ENCODE data around the gene MROH7. TPM values are rescaled to one million over a fixed set of nuclear protein-coding genes. Genes with fewer than 3 reads are reported as not detected.

Gene MROH7
- total RNA-seq, 4 donors from 2014 or later: 0.42 to 1.3 (median 0.89) TPM

- H3K4me3 ChIP-seq: no peak overlapping the region
- H3K4me1 ChIP-seq: no peaks in the 10 kb centered on the region
- no peak overlapping the region for H3K27ac ChIP-seq
- ATAC-seq (no peak), DNase-seq (no peak)
- in situ Hi-C loops (cut with MboI; ENCODE audit: low sequenced_read_pairs in 4 of 4): no loop called here
- H3K36me3 ChIP-seq: peaks cover 7 to 98% of the 10 kb centered on the region in 2 donors
- no peaks in the 10 kb centered on the region for H3K9me3 ChIP-seq
- H3K27me3 ChIP-seq: no peaks in the 10 kb centered on the region
- no peak for TF ChIP-seq POLR2A (IDR thresholded peaks at IDR 0.05)
- no peak for TF ChIP-seq CTCF (IDR thresholded peaks at IDR 0.05 in 4 of 5, conservative IDR thresholded peaks at IDR 0.05 in 1 of 5)
- intact Hi-C loops (cut with DNase I; ENCODE audit: low total_unique reads): no loop called here
Observed at GRCh38 chr1:54724771-54725170, 83.2 kb downstream of the MROH7 start.

GRCh38 chr1:54728027-54728426, 86.4 kb downstream of the MROH7 start:
- Histone ChIP-seq H3K4me1 (no peaks in the 10 kb centered on the region), H3K27ac (no peak overlapping the region), H3K36me3 (peaks cover 5 to 98% of the 10 kb centered on the region in 2 donors), H3K9me3 (no peaks in the 10 kb centered on the region), H3K4me3 (no peak overlapping the region), H3K27me3 (no peaks in the 10 kb centered on the region)
- in situ Hi-C loops (cut with MboI; ENCODE audit: low sequenced_read_pairs in 4 of 4): no loop called here
- intact Hi-C loops (cut with DNase I; ENCODE audit: low total_unique reads): no loop called here
- ATAC-seq (no peak), DNase-seq (no peak)
- TF ChIP-seq POLR2A (IDR thresholded peaks at IDR 0.05) (no peak), CTCF (IDR thresholded peaks at IDR 0.05 in 4 of 5, conservative IDR thresholded peaks at IDR 0.05 in 1 of 5) (no peak)

- H3K36me3 ChIP-seq: peaks cover 0 to 92% of the 10 kb centered on the region in 2 donors
Observed at GRCh38 chr1:54736685-54737084, 95.1 kb downstream of the MROH7 start.

GRCh38 chr1:54738244-54738643, 96.7 kb downstream of the MROH7 start:
- Histone ChIP-seq H3K9me3 (no peaks in the 10 kb centered on the region), H3K27ac (no peak overlapping the region), H3K4me1 (no peaks in the 10 kb centered on the region), H3K4me3 (no peak overlapping the region), H3K36me3 (peaks cover 0 to 92% of the 10 kb centered on the region in 2 donors), H3K27me3 (no peaks in the 10 kb centered on the region)
- DNase-seq (no peak), ATAC-seq (no peak)
- TF ChIP-seq CTCF (IDR thresholded peaks at IDR 0.05 in 4 of 5, conservative IDR thresholded peaks at IDR 0.05 in 1 of 5): no peak
- no peak for TF ChIP-seq POLR2A (IDR thresholded peaks at IDR 0.05)
- in situ Hi-C loops (cut with MboI; ENCODE audit: low sequenced_read_pairs in 4 of 4): no loop called here
- intact Hi-C loops (cut with DNase I; ENCODE audit: low total_unique reads): no loop called here

More at GRCh38 chr1:54736685-54737084, 95.1 kb downstream of the MROH7 start:
- TF ChIP-seq POLR2A (IDR thresholded peaks at IDR 0.05) (no peak), CTCF (IDR thresholded peaks at IDR 0.05 in 4 of 5, conservative IDR thresholded peaks at IDR 0.05 in 1 of 5) (no peak)
- no peak for ATAC-seq
- intact Hi-C loops (cut with DNase I; ENCODE audit: low total_unique reads): no loop called here
- DNase-seq: no peak
- in situ Hi-C loops (cut with MboI; ENCODE audit: low sequenced_read_pairs in 4 of 4): no loop called here
- no peaks in the 10 kb centered on the region for H3K9me3 ChIP-seq
- no peak overlapping the region for H3K27ac ChIP-seq
- H3K27me3 ChIP-seq: no peaks in the 10 kb centered on the region
- no peak overlapping the region for H3K4me3 ChIP-seq
- H3K4me1 ChIP-seq: no peaks in the 10 kb centered on the region

- peaks cover 0 to 73% of the 10 kb centered on the region in 2 donors for H3K36me3 ChIP-seq
- no peaks in the 10 kb centered on the region for H3K9me3 ChIP-seq
- H3K4me1 ChIP-seq: no peaks in the 10 kb centered on the region
- in situ Hi-C loops (cut with MboI; ENCODE audit: low sequenced_read_pairs in 4 of 4): no loop called here
- H3K4me3 ChIP-seq: no peak overlapping the region
- H3K27me3 ChIP-seq: no peaks in the 10 kb centered on the region
- DNase-seq (no peak), ATAC-seq (no peak)
- intact Hi-C loops (cut with DNase I; ENCODE audit: low total_unique reads): no loop called here
- no peak overlapping the region for H3K27ac ChIP-seq
- TF ChIP-seq POLR2A (IDR thresholded peaks at IDR 0.05): no peak
Observed at GRCh38 chr1:54741531-54741930, 99.9 kb downstream of the MROH7 start.

Measured in gastrocnemius medialis (tissue), 4 donors.